GM21576 (cell line): Measurements from ENCODE around the gene TRIM33.
"Not testable (repeated sequence)": the region's sequence is repeated elsewhere in the genome, so short reads cannot be mapped to it uniquely, and the experiment has no call there.

Experiments used
- ATAC-seq: cut with Tn5 transposase; IDR thresholded peaks from one replicate; pipeline ENCODE4 v1.9.1; 2021; ENCODE audit warnings: mild to moderate bottlenecking, moderate library complexity; ENCODE audit not compliant: unreplicated experiment

TRIM33 gene

DNA sequence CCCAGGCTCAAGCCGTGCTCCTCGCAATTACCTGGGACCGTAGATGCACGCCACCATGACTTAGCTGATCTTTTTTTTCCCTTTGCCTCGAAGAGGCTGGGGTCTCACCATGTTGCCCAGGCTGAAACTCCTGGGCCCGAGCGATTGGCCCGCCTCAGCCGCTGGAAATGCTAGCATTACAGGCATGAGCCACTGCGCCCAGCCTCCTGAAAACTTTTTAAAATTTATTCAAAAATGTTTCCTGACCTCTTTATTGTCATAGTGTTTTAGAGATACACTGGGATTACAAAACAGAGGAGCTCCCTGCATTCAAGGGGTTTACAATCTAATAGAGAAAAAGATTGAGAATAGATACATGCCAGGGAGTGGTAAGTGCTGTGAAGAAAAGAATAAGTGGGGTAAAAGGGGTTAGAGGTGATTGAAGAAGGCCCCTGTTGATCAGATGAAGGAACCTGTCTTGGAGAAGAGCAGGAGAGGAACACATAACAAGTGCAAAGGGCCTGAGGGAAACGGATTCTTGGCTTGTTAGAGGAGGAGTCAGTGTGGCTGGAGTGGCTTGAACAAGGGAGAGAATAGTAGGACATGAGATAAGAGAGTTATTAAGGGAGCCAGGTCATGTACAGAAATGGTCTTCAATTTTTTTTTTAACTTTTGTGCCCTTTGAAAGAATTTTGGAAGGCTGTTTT is 1.7 kb upstream of the TRIM33 start:
- no peak for ATAC-seq

DNA sequence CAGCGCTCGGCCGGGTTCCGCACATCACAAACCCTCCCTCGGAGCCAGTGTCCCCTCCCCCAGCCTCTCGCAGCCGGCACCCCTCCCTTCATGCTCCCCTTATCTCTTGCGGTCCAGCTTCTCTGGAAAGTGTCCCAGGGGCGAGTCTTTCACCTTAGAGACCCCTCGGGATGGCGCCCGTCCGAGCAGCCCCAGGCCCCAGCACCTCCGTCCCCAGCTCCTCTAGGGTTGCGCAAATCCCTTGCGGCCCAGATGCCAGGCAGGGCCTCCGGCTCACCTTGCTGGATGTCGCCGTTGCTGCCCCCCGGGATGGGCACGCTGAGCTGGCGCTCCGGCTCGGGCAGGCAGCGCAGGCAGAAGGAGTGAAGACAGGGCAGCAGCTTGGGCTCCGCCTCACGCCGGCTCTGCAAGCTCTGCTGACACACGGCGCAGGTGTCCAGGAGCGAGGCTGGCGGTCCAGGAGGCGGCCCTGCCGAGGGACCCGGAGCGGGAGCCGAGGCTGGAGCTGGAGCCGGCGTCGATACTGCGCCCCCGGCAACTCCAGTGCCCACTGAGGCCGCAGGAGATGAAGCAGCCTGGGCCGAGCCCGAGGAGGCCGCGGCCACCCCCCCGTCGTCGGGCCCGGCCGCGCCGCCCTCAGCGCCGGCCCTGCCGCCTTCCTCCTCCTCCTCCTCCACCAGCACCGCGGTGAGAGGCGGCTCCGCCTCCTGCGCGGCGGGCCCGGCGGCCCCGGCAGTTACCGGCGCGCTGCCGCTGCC is 550 bp downstream of the TRIM33 start:
- ATAC-seq, result peak; percentile 54

DNA sequence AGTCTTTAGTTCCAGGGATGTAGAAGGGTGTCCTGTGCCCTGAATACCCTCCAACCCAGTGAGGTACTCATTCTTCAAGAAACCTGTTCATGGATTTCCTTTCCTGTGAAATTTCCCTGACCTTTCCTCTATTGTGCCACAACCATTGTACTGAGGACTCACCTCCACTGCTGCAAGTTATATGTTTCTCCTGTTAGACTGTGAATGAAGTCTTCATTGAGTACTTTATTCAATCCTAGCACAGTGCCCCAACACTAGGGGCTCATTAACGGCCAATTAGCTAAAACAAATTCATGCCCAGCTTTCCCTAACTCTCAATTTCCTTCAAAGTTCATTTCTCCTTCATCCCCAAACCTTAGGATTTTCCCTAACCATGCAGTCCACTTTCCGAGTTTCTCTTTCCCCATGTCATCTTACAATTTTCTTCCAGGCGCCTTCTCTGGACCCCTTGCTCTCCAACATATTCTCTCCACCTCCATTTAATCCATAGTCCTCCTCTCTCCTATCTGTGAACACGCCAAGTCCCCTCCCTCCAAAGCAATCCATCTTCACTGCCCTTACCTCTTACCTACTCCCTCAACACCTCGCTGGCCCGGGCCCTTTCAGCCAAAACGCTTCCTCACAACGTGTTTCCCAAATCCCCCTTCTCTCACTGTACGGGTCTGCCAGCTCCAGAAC is 1.3 kb downstream of the TRIM33 start:
- ATAC-seq, result no peak

DNA sequence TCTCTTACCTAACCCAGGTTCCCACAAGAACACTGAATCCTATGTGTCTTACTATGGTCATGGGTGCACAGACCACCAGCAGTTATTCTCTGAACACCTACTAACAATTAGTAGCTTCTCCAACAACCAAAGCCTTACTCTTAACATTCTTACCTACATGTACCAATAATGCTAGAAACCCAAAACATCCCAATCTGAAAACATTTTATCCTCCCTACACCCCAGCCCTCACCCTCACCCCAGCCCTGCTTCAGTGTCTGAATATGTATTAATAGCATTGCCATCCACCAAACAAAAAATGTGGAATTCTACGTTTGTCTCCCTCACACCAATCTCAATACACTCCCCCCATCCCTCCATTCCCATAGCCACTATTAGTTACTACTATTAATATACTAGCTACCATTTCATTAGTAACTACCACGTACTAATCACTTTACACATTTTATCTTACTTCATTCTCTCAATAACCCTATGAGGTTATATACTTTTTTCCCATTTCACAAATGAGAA is 2.6 kb downstream of the TRIM33 start:
- no peak for ATAC-seq

DNA sequence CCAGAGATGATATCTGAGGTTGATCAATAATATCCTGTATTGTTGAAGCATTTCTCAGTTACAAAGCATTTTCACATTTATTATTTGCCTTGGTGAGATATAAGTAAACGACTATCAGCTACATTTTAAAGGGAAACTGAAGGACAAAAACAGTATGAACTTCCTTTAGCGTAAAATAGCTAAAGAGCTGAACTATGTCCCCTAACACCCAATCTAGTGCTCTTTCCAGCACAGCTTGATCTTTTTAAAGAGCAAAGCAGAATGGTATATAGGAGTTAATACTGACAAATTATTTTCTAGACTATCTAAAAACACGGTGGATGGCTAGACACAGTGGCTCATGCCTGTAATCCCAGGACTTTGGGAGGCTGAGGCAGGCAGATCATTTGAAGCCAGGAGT is 3.5 kb downstream of the TRIM33 start:
- no peak for ATAC-seq

DNA sequence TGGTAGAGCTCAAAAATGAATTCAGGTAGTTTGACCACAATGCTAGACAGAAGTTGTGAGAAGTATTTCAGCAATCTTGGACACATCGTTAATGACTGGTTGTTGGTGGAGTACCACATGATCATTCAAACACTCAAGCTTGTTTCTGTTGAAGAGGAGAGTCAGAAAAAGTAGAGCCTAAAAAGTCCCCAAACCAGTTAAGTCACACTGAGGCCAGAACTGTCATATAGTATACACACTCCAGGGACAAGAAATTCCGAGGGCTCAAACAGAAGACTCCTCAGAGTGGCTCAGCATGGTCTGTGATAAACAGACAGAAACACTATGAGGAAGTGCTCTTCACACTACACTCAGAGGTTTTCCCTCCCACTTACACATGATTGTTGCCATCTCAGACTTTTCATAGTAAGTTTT is 5.8 kb downstream of the TRIM33 start:
- no peak for ATAC-seq

DNA sequence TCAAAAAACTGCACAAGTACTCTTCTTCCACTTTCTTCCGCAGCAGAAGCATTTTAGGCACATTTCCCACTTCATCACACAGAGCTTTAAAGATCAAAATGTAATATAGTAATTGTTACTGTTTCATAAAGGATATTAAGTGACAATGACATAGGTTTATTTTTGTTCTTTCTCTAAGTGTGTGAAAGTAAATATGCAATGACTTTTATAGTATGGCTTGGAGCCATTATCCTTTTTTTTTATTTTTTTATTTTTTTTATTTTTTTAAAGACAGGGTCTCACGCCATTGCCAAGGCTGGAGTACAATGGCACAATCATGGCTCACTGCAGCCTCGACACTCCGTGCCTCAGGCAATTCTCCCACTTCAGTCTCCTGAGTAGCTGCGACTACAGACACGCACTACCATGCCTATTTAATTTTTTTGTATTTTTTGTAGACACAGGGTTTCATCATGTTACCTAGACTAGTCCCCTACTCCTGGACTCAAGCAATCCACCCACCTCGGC is 7.0 kb downstream of the TRIM33 start:
- ATAC-seq, result no peak

DNA sequence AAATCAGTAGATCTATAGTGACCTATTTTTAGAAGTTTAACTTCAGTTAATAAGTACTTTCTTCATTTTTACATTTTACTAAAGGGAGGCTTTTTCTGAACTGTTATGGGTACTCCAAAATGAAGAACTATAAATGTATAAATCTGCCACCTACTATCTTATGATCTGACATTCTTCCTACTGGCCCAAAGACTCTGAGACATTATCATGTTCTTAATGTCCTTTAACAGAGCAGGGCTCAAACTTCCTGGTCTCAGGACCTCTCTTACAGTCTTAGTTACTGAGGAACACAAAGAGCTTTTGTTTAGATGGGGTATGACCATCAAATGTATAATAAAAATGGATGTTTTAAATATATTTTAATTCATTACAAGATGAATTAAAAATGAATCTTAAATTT is 8.9 kb downstream of the TRIM33 start:
- no peak for ATAC-seq

DNA sequence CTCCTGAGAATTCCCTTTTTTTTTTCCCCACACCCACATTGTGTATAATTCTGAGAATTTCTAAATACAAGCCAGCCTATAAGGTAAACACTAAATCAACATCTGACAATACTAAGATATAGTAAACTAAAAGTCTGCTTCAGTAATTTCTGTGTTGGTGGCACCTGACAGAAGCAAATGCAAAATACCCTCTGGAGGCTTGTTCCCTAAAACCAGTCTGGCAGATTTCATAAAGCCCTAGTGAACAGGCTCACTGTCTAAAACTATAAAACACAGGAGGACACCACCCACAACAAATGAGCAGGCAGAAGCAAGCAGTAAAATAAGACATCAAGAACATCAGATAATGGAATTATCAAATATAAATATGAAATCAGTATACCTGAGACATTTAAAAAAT is 11.5 kb downstream of the TRIM33 start:
- no peak for ATAC-seq

DNA sequence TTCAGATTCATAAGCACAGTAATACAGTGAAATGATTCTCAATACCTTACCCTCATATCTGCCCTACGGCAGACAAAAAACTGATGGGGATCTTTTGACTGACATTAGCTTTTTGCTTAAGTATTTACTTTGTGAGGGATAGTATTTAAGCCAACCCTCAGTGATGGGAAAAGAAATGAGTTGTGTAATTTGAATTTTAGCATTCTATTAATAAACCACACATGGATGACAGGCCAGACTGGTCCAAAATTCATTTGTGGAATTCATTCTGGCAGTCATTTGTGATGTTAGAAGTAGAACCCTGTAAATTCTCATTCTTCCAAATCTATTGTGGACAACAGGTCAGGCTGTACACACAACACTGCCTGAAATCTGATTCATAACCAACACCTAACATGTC is 14.9 kb downstream of the TRIM33 start:
- no peak for ATAC-seq

DNA sequence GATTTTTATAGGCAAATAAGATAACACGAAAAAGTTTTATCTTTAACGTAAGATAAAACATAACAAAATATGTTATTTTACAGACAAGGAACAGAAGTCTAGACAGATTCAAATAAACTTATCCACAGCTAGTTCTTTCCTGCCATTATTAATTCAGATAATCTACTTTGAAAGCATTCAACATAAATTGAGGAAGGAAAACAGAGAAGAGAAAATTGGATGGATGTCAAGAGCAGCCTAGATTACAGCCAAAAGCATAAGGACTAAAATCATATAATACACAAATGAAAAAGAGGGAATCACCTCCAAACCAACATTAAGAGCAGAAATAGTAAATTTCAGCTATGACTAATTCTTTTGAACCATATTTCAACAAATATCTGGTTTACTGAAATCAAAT is 15.5 kb downstream of the TRIM33 start:
- no peak for ATAC-seq

DNA sequence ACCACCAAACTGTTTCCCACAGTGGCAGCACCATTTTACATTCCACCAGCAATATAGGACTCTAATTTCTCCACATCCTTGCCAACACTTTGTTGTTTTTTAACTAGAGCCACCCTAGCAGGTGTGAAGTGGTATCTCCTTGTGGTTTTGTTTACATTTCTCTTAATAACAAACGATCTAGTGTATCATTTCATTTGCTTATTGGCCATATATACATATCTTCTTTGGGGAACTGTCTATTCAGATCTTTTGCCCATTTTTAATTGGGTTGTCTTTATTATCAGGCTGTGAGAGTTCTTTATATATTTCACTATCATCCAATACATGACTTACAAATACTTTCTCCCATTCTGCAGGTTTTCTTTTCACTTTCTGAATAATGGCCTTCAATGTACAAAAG is 18.0 kb downstream of the TRIM33 start:
- no peak for ATAC-seq

DNA sequence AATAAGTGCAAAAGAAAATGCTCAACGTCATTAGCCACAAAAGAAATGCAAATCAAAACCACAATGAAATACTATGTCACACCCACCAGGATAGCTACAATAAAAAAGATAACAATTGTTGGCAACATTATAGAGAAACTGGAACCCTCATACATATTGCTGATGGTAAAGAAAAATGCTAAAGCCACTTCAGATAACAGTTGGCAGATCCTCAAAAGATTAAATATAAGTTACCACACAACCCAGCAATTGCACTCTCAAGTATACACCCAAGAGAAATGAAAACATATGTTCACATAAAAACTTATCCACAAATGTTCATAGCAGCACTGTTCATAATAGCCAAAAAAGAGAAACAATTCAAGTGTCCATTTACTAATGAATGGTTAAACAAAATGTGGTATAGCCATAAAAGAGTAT is 20.7 kb downstream of the TRIM33 start:
- no peak for ATAC-seq

DNA sequence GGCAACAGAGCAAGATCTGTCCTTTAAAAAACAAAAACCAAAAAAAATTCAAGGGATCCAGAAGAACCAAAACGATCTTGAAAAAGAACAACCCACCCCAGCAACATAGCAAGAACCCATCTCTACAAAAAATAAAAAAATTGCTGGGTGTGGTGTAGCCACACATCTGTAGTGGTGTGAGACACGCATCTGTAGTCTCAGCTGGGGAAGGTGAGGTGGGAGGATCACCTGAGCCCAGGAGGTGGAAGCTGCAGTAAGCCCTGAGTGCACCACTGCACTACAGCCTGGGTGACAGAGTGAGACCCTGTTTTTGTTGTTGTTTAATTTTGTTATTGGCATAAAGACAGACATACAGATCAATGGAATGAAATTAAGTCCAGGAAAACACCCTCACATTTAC is 22.3 kb downstream of the TRIM33 start:
- ATAC-seq, result no peak

DNA sequence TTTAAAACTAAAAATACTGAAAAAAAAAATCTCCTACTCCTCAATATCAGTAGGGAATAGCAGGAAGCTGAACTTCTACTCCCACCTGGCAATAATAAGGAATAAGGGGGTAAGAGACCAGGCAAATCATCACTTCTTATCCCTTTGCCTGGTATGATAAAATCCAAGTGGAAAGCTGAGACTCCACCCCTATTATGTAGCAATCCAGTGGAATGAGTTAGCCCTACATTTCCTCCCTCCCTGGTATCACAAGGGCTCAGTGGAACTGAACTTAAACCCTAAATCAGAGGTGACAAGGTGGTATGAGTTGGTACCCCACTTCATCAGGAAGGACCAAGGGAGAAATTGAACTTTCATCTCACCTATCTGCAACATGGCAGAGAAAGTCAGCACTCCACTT is 25.7 kb downstream of the TRIM33 start:
- no peak for ATAC-seq

DNA sequence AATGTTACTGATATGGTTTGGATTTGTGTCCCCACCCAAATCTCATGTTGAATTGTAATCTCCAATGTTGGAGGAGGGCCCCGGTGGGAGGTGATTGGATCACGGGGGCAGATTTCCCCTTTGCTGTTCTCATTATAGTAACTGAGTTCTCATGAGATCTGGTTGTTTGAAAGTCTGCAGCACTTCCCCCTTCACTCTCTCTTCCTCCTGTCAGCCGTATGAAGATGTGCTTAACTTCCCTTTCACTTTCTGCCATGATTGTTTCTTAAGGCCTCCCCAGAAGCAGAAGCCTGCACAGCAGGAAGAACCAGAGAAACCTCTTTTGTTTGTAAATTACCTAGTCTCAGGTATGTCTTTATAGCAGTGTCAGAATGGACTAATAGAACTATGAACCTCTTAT is 28.4 kb downstream of the TRIM33 start:
- ATAC-seq, result peak; percentile 82

DNA sequence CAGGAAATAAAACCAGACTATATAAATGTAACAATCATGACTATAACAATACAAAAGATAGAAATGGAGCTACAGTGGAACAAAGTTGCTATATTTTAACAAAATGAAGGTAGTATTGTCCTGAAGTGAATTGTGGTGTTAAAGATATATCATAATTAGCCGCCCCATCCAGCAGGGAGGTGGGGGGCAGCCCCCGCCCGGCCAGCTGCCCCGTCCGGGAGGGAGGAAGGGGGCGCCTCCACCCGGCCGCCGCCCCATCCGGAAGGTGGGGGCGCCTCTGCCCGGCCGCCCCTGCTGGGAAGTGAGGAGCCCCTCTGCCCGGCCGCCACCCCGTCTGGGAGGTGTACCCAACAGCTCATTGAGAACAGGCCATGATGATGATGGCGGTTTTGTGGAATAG is 31.4 kb downstream of the TRIM33 start:
- not testable (repeated sequence) for ATAC-seq

DNA sequence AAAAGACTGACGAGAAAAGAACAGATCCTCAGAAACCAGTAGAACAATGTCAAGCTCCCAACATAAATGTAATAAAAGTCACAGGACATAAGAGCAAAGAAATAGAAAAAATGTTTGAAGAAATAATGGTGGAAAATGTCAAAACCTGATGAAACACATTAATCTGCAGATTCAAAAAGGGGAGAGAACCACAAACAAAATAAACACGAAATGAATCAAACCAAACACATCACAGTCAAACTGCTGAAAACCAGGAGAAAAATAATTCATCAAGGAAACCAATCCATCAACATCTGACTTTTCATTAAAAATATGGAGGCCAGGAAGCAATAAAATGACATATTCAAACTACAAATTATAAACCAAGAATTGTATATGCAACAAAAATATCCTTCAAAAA is 31.9 kb downstream of the TRIM33 start:
- no peak for ATAC-seq

DNA sequence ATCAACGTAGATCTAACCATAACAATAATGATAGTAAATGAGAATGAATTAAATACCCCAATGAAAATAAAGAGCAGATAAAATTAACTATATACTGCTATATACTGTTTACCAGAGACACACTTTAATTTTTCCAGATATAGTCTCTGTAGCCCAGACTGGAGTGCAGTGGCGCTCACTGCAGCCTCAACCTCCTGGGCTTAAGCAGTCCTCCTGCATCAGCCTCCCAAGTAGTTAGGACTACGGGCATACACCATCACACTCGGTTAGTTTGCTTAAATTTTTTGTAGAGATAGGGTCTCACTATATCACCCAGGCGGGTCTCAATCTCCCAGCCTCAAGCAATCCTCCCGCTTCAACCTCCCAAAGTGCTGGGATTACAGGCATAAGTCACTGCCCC is 37.2 kb downstream of the TRIM33 start:
- ATAC-seq, result no peak

DNA sequence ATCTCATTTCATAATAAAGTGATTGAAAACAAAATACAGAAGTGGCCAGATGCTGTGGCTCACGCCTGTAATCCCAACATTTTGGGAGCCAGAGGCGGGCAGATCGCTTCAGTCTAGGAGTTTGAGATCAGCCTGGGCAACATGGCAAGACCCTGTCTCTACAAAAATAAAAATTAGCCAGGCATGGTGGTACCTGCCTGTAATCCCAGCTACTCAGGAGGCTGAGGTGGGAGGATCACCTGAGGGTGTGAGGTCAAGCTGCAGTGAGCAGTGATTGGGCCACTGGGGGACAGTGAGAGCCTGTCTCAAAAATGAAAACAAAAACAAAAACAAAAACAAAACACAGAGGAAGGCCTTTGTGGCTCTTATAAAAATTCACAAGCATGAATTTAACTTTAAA is 38.6 kb downstream of the TRIM33 start:
- no peak for ATAC-seq

DNA sequence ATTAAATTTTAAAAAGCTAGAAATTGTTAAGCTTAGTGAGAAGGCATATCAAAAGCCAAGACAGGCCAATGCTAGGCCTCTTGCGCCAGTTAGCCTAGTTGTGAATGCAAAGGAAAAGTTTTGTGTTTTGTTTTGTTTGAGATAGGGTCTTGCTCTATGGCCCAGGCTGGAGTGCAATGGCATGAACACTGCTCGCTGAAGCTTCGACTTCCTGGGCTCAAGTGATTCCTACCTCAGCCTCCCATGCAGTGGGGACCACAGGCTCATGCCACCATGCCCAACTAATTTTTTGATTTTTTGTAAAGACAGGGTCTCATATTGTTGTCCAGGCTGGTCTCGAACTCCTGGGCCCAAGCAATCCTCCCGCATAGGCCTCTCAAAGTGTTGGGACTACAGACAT is 40.3 kb downstream of the TRIM33 start:
- ATAC-seq, result no peak
